HG03066 (cell line): ENCODE results near the gene APEX1.

ENCODE experiments used
- ATAC-seq: cut with Tn5 transposase; IDR thresholded peaks from one replicate; pipeline ENCODE4 v1.9.1; 2021; ENCODE audit warnings: low read depth; ENCODE audit not compliant: unreplicated experiment

The APEX1 gene

GRCh38 chr14:20454516-20455354, at the start of gene APEX1, which contains the start of gene OSGEP:
APEX1 (plus strand) TSS chr14:20455226; CDS start chr14:20455646, 420 bp downstream.
OSGEP (minus strand) TSS chr14:20454812; CDS start chr14:20454683, 129 bp downstream.
- ATAC-seq: peak; percentile 84

GRCh38 chr14:20409226-20409625, 45.8 kb upstream of the APEX1 start:
- no peak for ATAC-seq

GRCh38 chr14:20412411-20412810, 42.6 kb upstream of the APEX1 start:
- peak; percentile 68 for ATAC-seq

- peak; percentile 63 for ATAC-seq
Measured at GRCh38 chr14:20412876-20413743, 41.9 kb upstream of the APEX1 start, which contains the start of gene TEP1. TEP1 (minus strand) TSS chr14:20413501; CDS start chr14:20408439, 5,062 bp downstream.

GRCh38 chr14:20413744-20414082, 41.3 kb upstream of the APEX1 start:
- ATAC-seq: peak; percentile 40

GRCh38 chr14:20415782-20416206, 39.2 kb upstream of the APEX1 start:
- ATAC-seq: peak; percentile 43

GRCh38 chr14:20416223-20416622, 38.8 kb upstream of the APEX1 start:
- no peak for ATAC-seq

- ATAC-seq: no peak
Measured at GRCh38 chr14:20417250-20418186, 37.5 kb upstream of the APEX1 start.

- ATAC-seq: no peak
Measured at GRCh38 chr14:20418501-20418909, 36.5 kb upstream of the APEX1 start.

GRCh38 chr14:20419419-20419818, 35.6 kb upstream of the APEX1 start:
- ATAC-seq: no peak

- ATAC-seq: no peak
Measured at GRCh38 chr14:20421267-20421666, 33.8 kb upstream of the APEX1 start.

- no peak for ATAC-seq
Measured at GRCh38 chr14:20422886-20423285, 32.1 kb upstream of the APEX1 start.

GRCh38 chr14:20424851-20425250, 30.2 kb upstream of the APEX1 start:
- no peak for ATAC-seq

GRCh38 chr14:20427231-20428009, 27.6 kb upstream of the APEX1 start:
- ATAC-seq: peak; percentile 77

- ATAC-seq: peak; percentile 32
Measured at GRCh38 chr14:20428010-20428365, 27.0 kb upstream of the APEX1 start.

- no peak for ATAC-seq
Measured at GRCh38 chr14:20428802-20429201, 26.2 kb upstream of the APEX1 start.

- ATAC-seq: no peak
Measured at GRCh38 chr14:20429801-20430669, 25.0 kb upstream of the APEX1 start.

GRCh38 chr14:20434701-20435581, 20.1 kb upstream of the APEX1 start:
- no peak for ATAC-seq
